K562 (cell line): ENCODE results near the gene F12. TPM values are rescaled to one million over a fixed set of nuclear protein-coding genes. Genes with fewer than 3 reads are reported as not detected.

Experiments used
- AFF4 ChIP-seq: sonication (generic); formaldehyde crosslinking; IDR thresholded peaks from 2 replicates; pipeline ENCODE4 v1.8.0; 2023; ENCODE audit warnings: mild to moderate bottlenecking, missing genetic modification reagents
- JUNB ChIP-seq: fragments of 450-650 bp; formaldehyde crosslinking; conservative IDR thresholded peaks from 2 replicates; pipeline ENCODE4 v1.4.0; 2020; ENCODE audit warnings: mild to moderate bottlenecking
- MEF2A ChIP-seq: IDR thresholded peaks from 2 replicates; pipeline ENCODE4 v1.6.1; 2011; ENCODE audit warnings: low read depth, mild to moderate bottlenecking, low read length, moderate library complexity; ENCODE audit not compliant: control insufficient read depth
- NFIX ChIP-seq: fragments of 250-450 bp; sonication (Bioruptor Pico); IDR thresholded peaks from 2 replicates; pipeline ENCODE4 v1.4.0; 2020; ENCODE audit warnings: low read depth, mild to moderate bottlenecking, moderate library complexity
- NRF1 ChIP-seq, 2 experiments: fragments of 450-650 bp; IDR thresholded peaks in 1 of 2; conservative IDR thresholded peaks in 1 of 2; 2 replicates each; pipeline ENCODE4 v1.6.1; 2014; ENCODE audit warnings: mild to moderate bottlenecking in 2 of 2
- REST ChIP-seq, 2 experiments: fragments of 450-650 bp; formaldehyde crosslinking in 1 of 2; IDR thresholded peaks; 2 replicates each; pipeline versions ENCODE4 v1.4.0 to v1.6.1; 2014 to 2020; ENCODE audit warnings: mild to moderate bottlenecking in 2 of 2, borderline replicate concordance in 1 of 2, low read depth in 1 of 2
- ZFP36 ChIP-seq: fragments of 150-350 bp; IDR thresholded peaks from 2 replicates; pipeline ENCODE4 v1.6.1; 2018; ENCODE audit warnings: low read length, low read depth; ENCODE audit not compliant: partially characterized antibody
- ZNF717 ChIP-seq: fragments of 250-450 bp; sonication (Bioruptor Pico); IDR thresholded peaks from 2 replicates; pipeline ENCODE4 v1.5.0; 2021
- polyA plus RNA-seq, 8 experiments: library from polyadenylated mRNA; depleted of rRNA in 4 of 8; stranded (reverse) in 5 of 8; unstranded in 3 of 8; fragments of >200 nt; fragmentation: Nextera tagmentation in 2 of 8; fragmentation: Illumina TruSeq in 1 of 8; extraction: Ambion mirVana in 2 of 8; extraction: Trizol in 1 of 8; gene quantifications; 2 replicates each; pipeline versions ENCODE4 v1.2.1 to v1.2.3, GENCODE V29; 2011 to 2014; ENCODE audit warnings: inconsistent platforms in 1 of 8, missing spikeins in 1 of 8
- total RNA-seq, 7 experiments: library from RNA; depleted of rRNA in 6 of 7; stranded (reverse); fragments of >200 nt in 6 of 7; fragmentation: Illumina TruSeq in 2 of 7; extraction: Trizol in 2 of 7; gene quantifications; 2 replicates each; pipeline versions ENCODE4 v1.2.1 to v1.2.3, GENCODE V29; 2011 to 2021; ENCODE audit warnings: low replicate concordance in 1 of 7
- TF ChIP-seq, protein P1 (sequence below): fragments of 250-450 bp; sonication (Bioruptor Pico); IDR thresholded peaks from 2 replicates; pipeline ENCODE4 v1.4.0; 2020

Gene F12
- total and polyA plus RNA-seq, 9 of the 15 experiments (the other 6 are each of a cell fraction or from before 2014, with no cell fraction given): 0.59 to 18.3 (median 3.6) TPM

- TF ChIP-seq AFF4 (CRISPR knock-in tag) (peak; percentile 69; the same call in 1 of the 2 replicates), REST (IDR thresholded peaks at IDR 0.05; ENCODE audit: borderline replicate concordance) (peak; percentile 93), REST (CRISPR knock-in tag; IDR thresholded peaks at IDR 0.05; ENCODE audit: low read depth) (no peak; the same call in 1 of the 2 replicates), NFIX (CRISPR knock-in tag) (no peak), MEF2A (no peak), ZFP36 (no peak), ZNF717 (no peak), NRF1 (conservative IDR thresholded peaks at IDR 0.05 in 1 of 2, IDR thresholded peaks at IDR 0.05 in 1 of 2) (no peak; a peak in 1 of 4 replicates), JUNB (peak; percentile 98)
- TF ChIP-seq, protein P1, sequence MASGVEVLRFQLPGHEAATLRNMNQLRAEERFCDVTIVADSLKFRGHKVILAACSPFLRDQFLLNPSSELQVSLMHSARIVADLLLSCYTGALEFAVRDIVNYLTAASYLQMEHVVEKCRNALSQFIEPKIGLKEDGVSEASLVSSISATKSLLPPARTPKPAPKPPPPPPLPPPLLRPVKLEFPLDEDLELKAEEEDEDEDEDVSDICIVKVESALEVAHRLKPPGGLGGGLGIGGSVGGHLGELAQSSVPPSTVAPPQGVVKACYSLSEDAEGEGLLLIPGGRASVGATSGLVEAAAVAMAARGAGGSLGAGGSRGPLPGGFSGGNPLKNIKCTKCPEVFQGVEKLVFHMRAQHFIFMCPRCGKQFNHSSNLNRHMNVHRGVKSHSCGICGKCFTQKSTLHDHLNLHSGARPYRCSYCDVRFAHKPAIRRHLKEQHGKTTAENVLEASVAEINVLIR (CRISPR knock-in tag): peak; percentile 96
Measured at GRCh38 chr5:177454397-177455035, 45.2 kb upstream of the F12 start (continued).
